ENCODE results near the gene HARS1. TPM values are rescaled to one million over a fixed set of nuclear protein-coding genes. Genes with fewer than 3 reads are reported as not detected.
A peak's percentile ranks its signal among the peaks of the same experiment; 100 is the strongest.

The HARS1 gene
- total and polyA plus RNA-seq, 4 donors: 35.1 to 74.6 (median 48.9) TPM

- Histone ChIP-seq H3K27ac (ENCODE audit: low read depth in 1 of 2, low read length in 2 of 2) (no peak overlapping the region), H3K9me3 (ENCODE audit: control insufficient read depth, low read length) (no peaks in the 10 kb centered on the region), H3K27me3 (ENCODE audit: control insufficient read depth in 1 of 2, insufficient read depth in 2 of 2, low read length in 1 of 2) (no peaks in the 10 kb centered on the region), H3K36me3 (ENCODE audit: control insufficient read depth in 1 of 2, insufficient read depth in 2 of 2, low read length in 1 of 2) (peaks cover 15 to 18% of the 10 kb centered on the region in 2 donors), H3K4me3 (ENCODE audit: low read length in 2 of 2) (no peak overlapping the region), H3K4me1 (ENCODE audit: control insufficient read depth in 1 of 2, insufficient read depth in 2 of 2, low read length in 2 of 2) (no peaks in the 10 kb centered on the region)
- intact Hi-C loops (cut with DNase I): no loop called here
- ATAC-seq (ENCODE audit: low FRiP score) (no peak), DNase-seq (no peak)
- 91 to 97% methylated on average over 4 of the region's 4 CpGs for WGBS, 2 donors
These were observed 5.8 kb upstream of the HARS1 start for GRCh38 chr5:140696891-140697492.

- H3K4me3 ChIP-seq (ENCODE audit: low read length in 2 of 2): no peak overlapping the region
These were observed 3.1 kb upstream of the HARS1 start for GRCh38 chr5:140694276-140694675.

GRCh38 chr5:140690376-140690932, 716 bp downstream of the HARS1 start:
- Histone ChIP-seq H3K27me3 (ENCODE audit: control insufficient read depth in 1 of 2, insufficient read depth in 2 of 2, low read length in 1 of 2) (no peaks in the 10 kb centered on the region), H3K4me1 (ENCODE audit: control insufficient read depth in 1 of 2, insufficient read depth in 2 of 2, low read length in 2 of 2) (peaks cover 0 to 3% of the 10 kb centered on the region in 2 donors), H3K27ac (ENCODE audit: low read depth in 1 of 2, low read length in 2 of 2) (peak overlapping the region in 1 of 2 donors; percentile 33), H3K9me3 (ENCODE audit: control insufficient read depth, low read length) (no peaks in the 10 kb centered on the region), H3K36me3 (ENCODE audit: control insufficient read depth in 1 of 2, insufficient read depth in 2 of 2, low read length in 1 of 2) (peaks cover 0 to 4% of the 10 kb centered on the region in 2 donors), H3K4me3 (ENCODE audit: low read length in 2 of 2) (peak overlapping the region; percentile 43 to 93)
- no peak for ATAC-seq (ENCODE audit: low FRiP score)
- 51 to 54% methylated on average over 8 of the region's 8 CpGs for WGBS, 2 donors
- DNase-seq: no peak
- intact Hi-C loops (cut with DNase I): loop anchor here in 1 of 2 donors (5.0 kb wide), 1 partner anchor 43 kb away; the partner anchor contains the start of genes IK and NDUFA2

More at GRCh38 chr5:140694276-140694675, 3.1 kb upstream of the HARS1 start:
- intact Hi-C loops (cut with DNase I): loop anchor here in 1 of 2 donors (5.0 kb wide), 1 partner anchor 47 kb away; the partner anchor contains the start of genes IK and NDUFA2
- Histone ChIP-seq H3K36me3 (ENCODE audit: control insufficient read depth in 1 of 2, insufficient read depth in 2 of 2, low read length in 1 of 2) (peaks cover 15 to 18% of the 10 kb centered on the region in 2 donors), H3K9me3 (ENCODE audit: control insufficient read depth, low read length) (no peaks in the 10 kb centered on the region), H3K27ac (ENCODE audit: low read depth in 1 of 2, low read length in 2 of 2) (no peak overlapping the region), H3K27me3 (ENCODE audit: control insufficient read depth in 1 of 2, insufficient read depth in 2 of 2, low read length in 1 of 2) (no peaks in the 10 kb centered on the region), H3K4me1 (ENCODE audit: control insufficient read depth in 1 of 2, insufficient read depth in 2 of 2, low read length in 2 of 2) (peaks cover 0 to 3% of the 10 kb centered on the region in 2 donors)
- no peak for DNase-seq
- ATAC-seq (ENCODE audit: low FRiP score): no peak
- 45% methylated on average over 5 of the region's 5 CpGs for WGBS, 2 donors

GRCh38 chr5:140678993-140679392, 12.2 kb downstream of the HARS1 start:
- no peak for ATAC-seq (ENCODE audit: low FRiP score)
- Histone ChIP-seq H3K36me3 (ENCODE audit: control insufficient read depth in 1 of 2, insufficient read depth in 2 of 2, low read length in 1 of 2) (peaks cover 3 to 16% of the 10 kb centered on the region in 2 donors), H3K4me1 (ENCODE audit: control insufficient read depth in 1 of 2, insufficient read depth in 2 of 2, low read length in 2 of 2) (no peaks in the 10 kb centered on the region), H3K4me3 (ENCODE audit: low read length in 2 of 2) (no peak overlapping the region), H3K27ac (ENCODE audit: low read depth in 1 of 2, low read length in 2 of 2) (no peak overlapping the region), H3K27me3 (ENCODE audit: control insufficient read depth in 1 of 2, insufficient read depth in 2 of 2, low read length in 1 of 2) (no peaks in the 10 kb centered on the region), H3K9me3 (ENCODE audit: control insufficient read depth, low read length) (no peaks in the 10 kb centered on the region)
- intact Hi-C loops (cut with DNase I): no loop called here
- no peak for DNase-seq
- 96 to 97% methylated on average over 7 of the region's 7 CpGs for WGBS, 2 donors

GRCh38 chr5:140677947-140678346, 13.2 kb downstream of the HARS1 start:
- 96 to 99% methylated on average over 3 of the region's 3 CpGs for WGBS, 2 donors
- H3K27me3 ChIP-seq (ENCODE audit: control insufficient read depth in 1 of 2, insufficient read depth in 2 of 2, low read length in 1 of 2): no peaks in the 10 kb centered on the region

GRCh38 chr5:140674629-140675028, 16.5 kb downstream of the HARS1 start:
- no peak for DNase-seq
- Histone ChIP-seq H3K36me3 (ENCODE audit: control insufficient read depth in 1 of 2, insufficient read depth in 2 of 2, low read length in 1 of 2) (peaks cover 0 to 12% of the 10 kb centered on the region in 2 donors), H3K4me3 (ENCODE audit: low read length in 2 of 2) (no peak overlapping the region), H3K27me3 (ENCODE audit: control insufficient read depth in 1 of 2, insufficient read depth in 2 of 2, low read length in 1 of 2) (no peaks in the 10 kb centered on the region), H3K27ac (ENCODE audit: low read depth in 1 of 2, low read length in 2 of 2) (no peak overlapping the region), H3K9me3 (ENCODE audit: control insufficient read depth, low read length) (no peaks in the 10 kb centered on the region), H3K4me1 (ENCODE audit: control insufficient read depth in 1 of 2, insufficient read depth in 2 of 2, low read length in 2 of 2) (no peaks in the 10 kb centered on the region)
- 87 to 88% methylated on average over 4 of the region's 4 CpGs for WGBS, 2 donors
- intact Hi-C loops (cut with DNase I): no loop called here
- no peak for ATAC-seq (ENCODE audit: low FRiP score)

More at GRCh38 chr5:140677947-140678346, 13.2 kb downstream of the HARS1 start:
- no peak overlapping the region for H3K27ac ChIP-seq (ENCODE audit: low read depth in 1 of 2, low read length in 2 of 2)
- peaks cover 3 to 16% of the 10 kb centered on the region in 2 donors for H3K36me3 ChIP-seq (ENCODE audit: control insufficient read depth in 1 of 2, insufficient read depth in 2 of 2, low read length in 1 of 2)
- H3K4me3 ChIP-seq (ENCODE audit: low read length in 2 of 2): no peak overlapping the region
- DNase-seq: no peak
- H3K4me1 ChIP-seq (ENCODE audit: control insufficient read depth in 1 of 2, insufficient read depth in 2 of 2, low read length in 2 of 2): no peaks in the 10 kb centered on the region
- intact Hi-C loops (cut with DNase I): no loop called here
- no peak for ATAC-seq (ENCODE audit: low FRiP score)
- no peaks in the 10 kb centered on the region for H3K9me3 ChIP-seq (ENCODE audit: control insufficient read depth, low read length)

GRCh38 chr5:140674211-140674610, 17.0 kb downstream of the HARS1 start:
- ATAC-seq (ENCODE audit: low FRiP score) (no peak), DNase-seq (no peak)
- no peak overlapping the region for H3K4me3 ChIP-seq (ENCODE audit: low read length in 2 of 2)
- 87 to 88% methylated on average over 2 of the region's 2 CpGs for WGBS, 2 donors
- H3K4me1 ChIP-seq (ENCODE audit: control insufficient read depth in 1 of 2, insufficient read depth in 2 of 2, low read length in 2 of 2): no peaks in the 10 kb centered on the region
- intact Hi-C loops (cut with DNase I): no loop called here
- H3K9me3 ChIP-seq (ENCODE audit: control insufficient read depth, low read length): no peaks in the 10 kb centered on the region
- peaks cover 0 to 13% of the 10 kb centered on the region in 2 donors for H3K36me3 ChIP-seq (ENCODE audit: control insufficient read depth in 1 of 2, insufficient read depth in 2 of 2, low read length in 1 of 2)
- H3K27me3 ChIP-seq (ENCODE audit: control insufficient read depth in 1 of 2, insufficient read depth in 2 of 2, low read length in 1 of 2): no peaks in the 10 kb centered on the region
- no peak overlapping the region for H3K27ac ChIP-seq (ENCODE audit: low read depth in 1 of 2, low read length in 2 of 2)

GRCh38 chr5:140673187-140673976, 17.8 kb downstream of the HARS1 start, which contains the start of gene DND1:
Gene DND1 (minus strand): TSS chr5:140673576. CDS start chr5:140673542, 34 bp downstream.
- Histone ChIP-seq H3K4me1 (ENCODE audit: control insufficient read depth in 1 of 2, insufficient read depth in 2 of 2, low read length in 2 of 2) (no peaks in the 10 kb centered on the region), H3K27me3 (ENCODE audit: control insufficient read depth in 1 of 2, insufficient read depth in 2 of 2, low read length in 1 of 2) (no peaks in the 10 kb centered on the region), H3K9me3 (ENCODE audit: control insufficient read depth, low read length) (no peaks in the 10 kb centered on the region), H3K36me3 (ENCODE audit: control insufficient read depth in 1 of 2, insufficient read depth in 2 of 2, low read length in 1 of 2) (peaks cover 0 to 16% of the 10 kb centered on the region in 2 donors), H3K4me3 (ENCODE audit: low read length in 2 of 2) (no peak within 1 kb of the TSS), H3K27ac (ENCODE audit: low read depth in 1 of 2, low read length in 2 of 2) (no peak within 1 kb of the TSS)
- ATAC-seq (ENCODE audit: low FRiP score): peak; percentile 4
- 81% methylated on average over 32 to 45 of the region's 45 CpGs for WGBS, 2 donors
- no peak for DNase-seq
- intact Hi-C loops (cut with DNase I): no loop called here

All from aorta (tissue), 5 donors.